ENCODE results near the gene PLPPR4.
"Not testable (repeated sequence)": the region's sequence is repeated elsewhere in the genome, so short reads cannot be mapped to it uniquely, and the experiment has no call there.

The PLPPR4 gene

GRCh38 chr1:99269321-99269720 is 5.0 kb downstream of the PLPPR4 start:
- DNase-seq = no peak

- no peak for DNase-seq
Observed at GRCh38 chr1:99270646-99271045, 6.4 kb downstream of the PLPPR4 start.

- no peak for DNase-seq
Observed at GRCh38 chr1:99271249-99271648, 7.0 kb downstream of the PLPPR4 start.

- no peak for DNase-seq
Observed at GRCh38 chr1:99277066-99277465, 12.8 kb downstream of the PLPPR4 start.

GRCh38 chr1:99279525-99279924 is 15.2 kb downstream of the PLPPR4 start:
- no peak for DNase-seq

- DNase-seq = no peak
Observed at GRCh38 chr1:99281105-99281504, 16.8 kb downstream of the PLPPR4 start.

GRCh38 chr1:99282536-99282935 is 18.2 kb downstream of the PLPPR4 start:
- no peak for DNase-seq

- DNase-seq = not testable (repeated sequence)
Observed at GRCh38 chr1:99283521-99283920, 19.2 kb downstream of the PLPPR4 start.

GRCh38 chr1:99292886-99293285 is 28.6 kb downstream of the PLPPR4 start:
- DNase-seq = no peak

GRCh38 chr1:99297923-99298322 is 33.6 kb downstream of the PLPPR4 start:
- DNase-seq = no peak

GRCh38 chr1:99304725-99305282 is 40.5 kb downstream of the PLPPR4 start:
- DNase-seq = no peak

- no peak for DNase-seq
Observed at GRCh38 chr1:99305626-99306025, 41.3 kb downstream of the PLPPR4 start.

GRCh38 chr1:99306056-99306455 is 41.8 kb downstream of the PLPPR4 start:
- DNase-seq = no peak

- no peak for DNase-seq
Observed at GRCh38 chr1:99306644-99307043, 42.4 kb downstream of the PLPPR4 start.

- no peak for DNase-seq
Observed at GRCh38 chr1:99315305-99315704, 51.0 kb downstream of the PLPPR4 start.

GRCh38 chr1:99326215-99326949 is 62.1 kb downstream of the PLPPR4 start:
- DNase-seq = no peak

GRCh38 chr1:99327357-99327756 is 63.1 kb downstream of the PLPPR4 start:
- no peak for DNase-seq

GRCh38 chr1:99328171-99328570 is 63.9 kb downstream of the PLPPR4 start:
- no peak for DNase-seq

- DNase-seq = no peak
Observed at GRCh38 chr1:99331083-99331482, 66.8 kb downstream of the PLPPR4 start.

- DNase-seq = no peak
Observed at GRCh38 chr1:99331636-99332035, 67.3 kb downstream of the PLPPR4 start.

GRCh38 chr1:99332561-99332960 is 68.3 kb downstream of the PLPPR4 start:
- DNase-seq = no peak

GRCh38 chr1:99334991-99335390 is 70.7 kb downstream of the PLPPR4 start:
- DNase-seq = no peak

GRCh38 chr1:99347041-99347684 is 82.9 kb downstream of the PLPPR4 start:
- no peak for DNase-seq

GRCh38 chr1:99348397-99349132 is 84.3 kb downstream of the PLPPR4 start:
- no peak for DNase-seq

Measured in cerebellar nuclear complex (tissue), 1 donor.